HG02642 (cell line): Measurements from ENCODE around the gene FRMD7.

ENCODE experiments used
- ATAC-seq: cut with Tn5 transposase; IDR thresholded peaks from one replicate; pipeline ENCODE4 v1.9.1; 2021; ENCODE audit warnings: mild to moderate bottlenecking; ENCODE audit not compliant: unreplicated experiment, poor library complexity

Gene FRMD7

DNA sequence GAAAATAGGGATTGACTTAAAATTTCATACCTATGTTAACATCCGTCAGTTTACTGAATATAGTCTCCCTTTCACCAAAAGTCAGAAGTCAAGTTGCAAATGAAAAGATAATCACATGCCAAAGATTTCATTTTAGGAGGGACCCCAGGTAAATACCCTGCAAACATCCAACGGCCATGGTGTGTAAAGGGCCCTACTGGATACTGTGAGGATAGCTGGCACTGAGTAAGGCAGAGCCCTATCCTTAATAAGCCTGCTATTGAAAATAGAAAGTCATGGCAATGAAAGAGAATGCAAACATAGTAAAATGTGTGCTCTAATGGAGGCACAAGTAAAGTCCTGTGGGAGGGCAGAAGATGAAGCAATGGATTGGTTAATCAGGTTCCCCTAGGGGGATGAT, 83.8 kb downstream of the FRMD7 start:
- ATAC-seq: no peak

DNA sequence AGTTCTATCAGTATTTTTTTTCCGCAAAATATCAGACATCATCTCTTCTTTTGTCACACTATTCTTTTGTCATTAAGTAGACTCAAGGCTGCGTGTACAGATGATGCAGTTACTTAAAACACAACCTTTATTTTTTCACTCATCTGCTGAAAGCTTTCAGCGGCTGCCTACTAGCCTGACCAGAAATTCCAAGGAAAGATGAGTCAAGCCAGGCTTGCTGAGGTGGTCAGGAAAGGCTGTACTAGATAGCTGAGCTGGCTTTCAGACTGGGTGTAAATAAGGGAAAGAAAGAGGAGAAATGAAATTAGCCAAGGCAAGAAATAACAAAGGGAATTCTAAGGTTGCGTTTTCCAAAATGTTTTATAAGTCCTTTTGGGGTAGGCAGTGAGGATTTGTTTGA, 86.8 kb downstream of the FRMD7 start:
- no peak for ATAC-seq

DNA sequence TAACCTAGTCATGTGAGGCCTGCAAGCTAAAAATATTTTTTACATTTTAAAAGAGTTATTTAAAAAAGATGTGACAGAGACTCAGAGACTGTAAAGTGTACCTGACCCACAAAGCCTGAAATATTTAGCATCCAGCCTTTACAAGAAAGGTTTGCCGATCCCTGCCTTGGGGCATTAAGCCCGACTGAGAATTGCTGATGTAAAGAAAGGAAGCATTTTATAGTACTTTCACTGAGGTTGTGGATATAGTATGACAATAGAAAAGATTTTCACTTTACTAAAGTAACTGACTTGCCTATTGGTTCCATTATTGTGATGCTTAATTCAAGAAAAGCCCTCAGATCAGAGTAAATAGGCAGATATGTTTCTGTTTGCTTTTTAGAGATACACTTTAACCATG, 87.8 kb downstream of the FRMD7 start:
- no peak for ATAC-seq

DNA sequence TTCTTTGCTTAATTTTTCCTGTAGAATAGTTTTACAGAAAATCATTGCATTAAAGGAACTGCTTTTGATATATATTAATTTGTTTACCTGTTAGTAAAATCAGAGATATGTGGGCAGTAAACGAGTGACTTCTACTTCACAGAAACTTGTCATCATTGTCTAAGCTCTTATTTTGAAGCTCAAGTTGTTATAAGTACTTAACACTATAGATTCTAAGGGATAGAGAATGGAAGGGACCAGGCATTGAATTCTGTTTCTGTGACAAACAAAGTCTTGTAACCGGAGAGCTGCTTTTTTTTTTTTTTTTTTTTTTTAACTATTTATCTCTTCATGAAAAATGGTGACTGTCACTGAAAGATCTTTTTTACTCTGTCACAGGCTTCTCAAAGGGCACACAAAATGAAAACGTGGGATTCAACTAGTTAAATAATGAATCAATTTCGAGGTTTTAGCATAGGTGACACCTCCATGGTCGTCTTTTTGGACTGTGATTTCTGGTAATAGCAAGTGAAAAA, 90.3 kb downstream of the FRMD7 start:
- no peak for ATAC-seq

DNA sequence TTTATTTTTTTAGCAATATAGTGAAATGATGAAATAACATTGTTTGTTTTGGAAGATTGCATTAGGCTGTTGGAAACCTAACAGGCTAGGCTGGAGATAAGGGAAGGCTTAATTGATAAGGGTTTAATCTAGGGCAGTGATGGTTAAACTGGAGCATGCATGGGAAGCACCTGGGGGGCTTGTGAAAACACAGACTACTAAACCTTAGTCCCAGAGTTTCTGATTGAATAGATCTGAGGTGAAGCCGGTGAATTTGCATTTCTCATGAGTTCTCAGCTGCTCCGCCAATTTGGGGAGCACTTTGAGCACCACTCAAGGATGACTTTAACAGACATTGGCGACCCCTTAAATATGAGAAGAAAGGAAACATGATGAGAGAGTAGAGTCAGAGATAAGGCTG, 93.2 kb downstream of the FRMD7 start:
- ATAC-seq: no peak

DNA sequence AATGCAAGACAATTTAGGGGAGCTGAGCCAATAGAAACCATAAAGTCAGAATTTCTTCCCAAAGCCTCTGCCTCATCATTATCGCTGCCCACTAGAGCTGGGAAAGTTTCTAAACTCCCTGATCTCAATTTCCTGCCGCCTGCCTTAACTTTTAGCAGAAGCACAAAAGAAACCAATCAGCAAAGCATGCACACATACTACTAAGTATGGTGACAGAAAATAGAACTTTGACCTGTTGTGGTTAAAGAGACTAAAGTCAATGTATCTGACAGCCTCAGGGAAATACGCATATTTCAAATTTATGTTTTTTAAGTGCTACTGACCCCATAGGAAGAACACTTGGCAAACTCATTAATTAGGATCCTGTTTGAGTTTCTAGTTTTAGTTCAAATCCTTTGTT, 94.7 kb downstream of the FRMD7 start:
- no peak for ATAC-seq

DNA sequence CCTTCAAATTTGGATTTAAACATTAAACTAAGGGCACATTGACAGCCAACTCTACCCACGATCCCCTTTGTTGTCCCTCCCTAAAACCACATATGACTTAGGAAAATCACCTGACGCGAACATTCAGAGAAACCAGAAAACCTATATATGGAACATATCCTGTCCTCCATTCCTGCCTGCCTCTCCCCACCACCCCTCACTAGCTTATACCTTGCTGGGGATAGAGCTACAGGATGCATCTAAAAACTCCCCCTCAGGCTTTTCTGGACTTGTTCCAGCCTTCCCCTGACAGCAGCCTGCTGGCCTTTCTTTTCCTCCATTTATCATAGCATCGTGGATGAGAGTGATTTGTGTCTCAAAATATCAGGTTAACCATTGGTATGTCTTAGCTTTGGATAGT, 96.0 kb downstream of the FRMD7 start:
- ATAC-seq: no peak

DNA sequence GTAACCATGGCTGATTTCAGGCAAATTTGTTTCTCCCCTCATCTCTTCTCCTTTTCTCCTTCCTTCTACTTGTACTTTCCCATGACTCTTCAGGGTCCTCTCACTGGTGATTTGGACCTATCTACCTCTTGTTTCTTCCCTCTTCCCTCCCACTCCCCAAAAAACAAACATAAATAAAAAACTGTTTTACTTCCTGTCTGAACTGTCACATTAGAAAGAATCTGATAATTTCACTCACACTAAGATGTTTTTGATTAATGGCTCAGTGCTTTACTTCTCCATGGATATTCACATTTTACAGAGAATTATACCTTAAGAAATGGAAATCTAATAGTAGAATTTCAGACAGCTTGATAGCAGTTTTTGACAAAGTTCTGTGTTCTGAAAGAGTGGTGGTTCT, 97.6 kb downstream of the FRMD7 start:
- ATAC-seq: no peak
